Measurements from ENCODE around the gene TRIM10.
"Not testable (repeated sequence)": the region's sequence is repeated elsewhere in the genome, so short reads cannot be mapped to it uniquely, and the experiment has no call there.

Gene TRIM10

DNA sequence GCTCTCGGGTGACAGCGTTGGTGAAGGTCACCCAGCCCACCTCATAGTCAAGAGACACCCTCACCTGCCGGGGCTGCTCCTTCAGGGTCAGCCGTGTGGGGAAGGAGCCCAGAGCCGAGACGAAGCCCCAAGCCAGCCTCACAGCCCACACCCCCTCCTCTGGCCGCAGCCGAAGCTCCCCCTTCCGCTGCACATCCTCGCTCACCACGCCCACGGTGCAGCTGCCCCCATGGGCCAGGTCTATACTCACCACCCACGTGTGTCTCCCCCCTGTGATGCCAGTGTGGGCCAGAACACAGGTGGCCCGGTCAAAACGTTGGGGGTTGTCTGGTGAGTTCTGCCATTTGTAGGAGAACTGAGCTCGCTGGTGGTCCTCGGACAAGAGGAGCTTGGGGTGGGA, 7.0 kb downstream of the TRIM10 start:
- no peak for DNase-seq (ENCODE audit: low read depth, low spot score)

GRCh38 chr6:30152910-30153610, 8.0 kb downstream of the TRIM10 start:
- no peak for DNase-seq (ENCODE audit: low read depth, low spot score)

DNA sequence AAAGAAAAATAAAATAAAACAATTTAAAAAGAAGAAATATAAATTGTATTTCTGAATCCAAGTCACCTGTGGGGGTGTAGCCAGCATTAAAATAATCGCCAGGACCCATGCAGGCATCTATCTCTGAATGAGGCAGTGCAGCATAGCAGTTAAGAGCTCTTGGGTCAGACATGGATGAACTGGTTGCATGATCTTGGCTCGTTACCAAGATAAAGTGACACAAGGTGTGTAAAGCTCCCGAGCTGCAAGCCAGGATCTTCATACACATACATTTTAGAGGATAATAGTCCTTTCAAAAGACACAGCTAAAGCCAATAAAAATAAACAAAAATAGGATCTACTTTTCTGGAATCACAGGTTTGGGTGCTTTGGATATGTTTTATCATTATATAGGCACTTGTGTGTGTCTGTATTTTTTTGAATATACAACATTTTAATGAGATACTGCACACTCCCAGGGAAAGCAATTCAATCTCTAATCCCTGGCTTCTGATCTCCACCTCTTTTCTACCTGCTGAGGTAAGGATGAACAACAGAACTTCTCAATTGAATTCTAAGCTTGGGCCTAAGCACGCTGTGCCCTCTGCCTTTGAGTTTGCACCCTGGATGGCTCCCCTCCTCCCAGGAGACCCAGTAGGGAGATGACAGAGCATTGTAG, 8.9 kb downstream of the TRIM10 start:
- DNase-seq (ENCODE audit: low read depth, low spot score): no peak

GRCh38 chr6:30151580-30151979, 9.4 kb downstream of the TRIM10 start:
- no peak for DNase-seq (ENCODE audit: low read depth, low spot score)

GRCh38 chr6:30150671-30151395, 10.2 kb downstream of the TRIM10 start:
- DNase-seq (ENCODE audit: low read depth, low spot score): no peak

DNA sequence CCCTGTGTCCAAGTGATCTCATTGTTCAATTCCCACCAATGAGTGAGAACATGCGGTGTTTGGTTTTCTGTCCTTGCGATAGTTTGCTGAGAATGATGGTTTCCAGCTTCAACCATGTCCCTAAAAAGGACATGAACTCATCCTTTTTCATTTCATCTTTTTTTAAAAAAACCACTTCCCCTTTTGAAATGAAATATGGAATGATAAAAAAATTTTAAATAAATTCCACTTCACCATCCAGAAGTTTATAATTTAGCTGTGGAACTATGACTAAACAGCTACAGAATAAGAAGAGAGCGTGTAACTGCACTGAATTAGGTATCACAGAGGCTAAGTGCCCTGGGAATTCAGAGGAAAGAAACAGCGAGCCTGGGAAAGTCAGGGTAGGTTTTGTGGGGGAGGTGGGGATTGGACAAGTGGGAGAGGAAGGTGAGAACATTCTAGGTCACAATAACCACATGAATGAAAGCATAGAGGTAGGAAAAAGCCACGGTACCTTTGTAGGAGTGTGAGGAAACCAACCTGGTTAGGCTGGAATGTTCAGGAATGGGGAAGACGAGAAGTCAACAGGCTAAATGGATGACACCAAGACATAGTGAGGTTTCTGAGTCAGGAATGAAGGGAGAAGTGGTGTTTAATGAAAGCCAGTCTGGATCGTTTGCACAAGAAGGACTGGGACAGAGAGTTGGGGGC, 11.0 kb downstream of the TRIM10 start:
- no peak for DNase-seq (ENCODE audit: low read depth, low spot score)

DNA sequence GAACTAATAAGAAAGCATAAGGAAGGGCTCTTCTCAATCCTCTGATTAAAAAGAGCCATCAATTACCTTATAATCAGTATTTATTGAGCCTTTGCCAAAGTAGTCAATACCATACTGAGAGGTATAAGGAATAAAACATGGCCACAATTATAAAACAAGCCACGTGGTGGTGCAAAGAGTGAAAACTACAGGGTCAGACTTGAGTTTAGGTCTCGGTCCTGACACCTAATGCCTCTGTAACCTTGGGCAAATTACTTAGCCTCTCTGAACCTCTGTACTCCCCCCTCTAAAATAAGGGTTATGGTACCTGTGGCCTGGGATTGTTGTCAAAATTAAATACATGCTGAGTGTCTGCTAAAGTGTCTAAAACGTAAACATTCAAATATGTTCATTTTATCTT, 11.8 kb downstream of the TRIM10 start:
- DNase-seq (ENCODE audit: low read depth, low spot score): no peak

DNA sequence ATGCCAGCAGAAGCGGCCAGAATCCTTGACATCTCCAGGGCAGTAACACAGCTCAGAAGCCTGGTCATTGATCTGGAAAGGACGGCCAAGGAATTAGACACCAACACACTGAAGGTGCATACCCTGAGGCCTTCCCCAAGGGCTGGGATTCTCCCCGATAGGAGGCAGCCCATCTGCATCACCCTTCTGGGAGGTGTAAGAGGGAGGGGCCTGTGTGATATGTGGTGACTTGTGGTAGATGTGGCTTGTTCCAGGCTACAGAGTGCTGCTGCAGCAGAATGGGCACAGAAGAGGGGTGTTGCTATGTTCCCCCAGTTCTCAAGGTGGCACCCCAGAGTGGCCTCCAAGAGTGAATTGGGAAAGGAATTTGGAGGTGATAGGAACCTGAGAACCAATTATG, 13.9 kb downstream of the TRIM10 start:
- no peak for DNase-seq (ENCODE audit: low read depth, low spot score)

DNA sequence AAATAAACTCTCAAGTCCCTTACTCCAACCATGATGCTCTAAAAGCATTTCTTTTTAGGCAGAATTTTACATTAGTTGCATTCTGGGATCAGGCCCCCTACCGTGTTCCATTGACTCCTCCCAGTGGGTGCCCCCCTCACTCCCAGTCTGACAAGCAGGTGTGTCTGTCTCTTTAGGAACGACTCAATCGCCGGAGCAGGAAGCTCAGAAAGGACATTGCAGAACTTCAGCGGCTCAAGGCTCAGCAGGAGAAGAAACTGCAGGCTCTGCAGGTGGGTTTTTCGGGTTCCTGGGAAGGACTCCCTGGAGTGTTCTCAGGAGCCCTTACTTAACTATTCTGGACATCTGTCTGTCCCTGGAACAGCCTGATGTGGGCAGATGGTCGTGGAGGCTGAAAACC, 15.2 kb downstream of the TRIM10 start:
- DNase-seq (ENCODE audit: low read depth, low spot score): no peak

GRCh38 chr6:30144811-30145210, 16.2 kb downstream of the TRIM10 start:
- no peak for DNase-seq (ENCODE audit: low read depth, low spot score)

GRCh38 chr6:30143780-30144179, 17.2 kb downstream of the TRIM10 start:
- no peak for DNase-seq (ENCODE audit: low read depth, low spot score)

GRCh38 chr6:30142665-30143064, 18.3 kb downstream of the TRIM10 start:
- DNase-seq (ENCODE audit: low read depth, low spot score): no peak

- DNase-seq (ENCODE audit: low read depth, low spot score): not testable (repeated sequence)
Observed at GRCh38 chr6:30140240-30140639, 20.8 kb downstream of the TRIM10 start.

GRCh38 chr6:30136570-30137286, 24.3 kb downstream of the TRIM10 start:
- DNase-seq (ENCODE audit: low read depth, low spot score): no peak

DNA sequence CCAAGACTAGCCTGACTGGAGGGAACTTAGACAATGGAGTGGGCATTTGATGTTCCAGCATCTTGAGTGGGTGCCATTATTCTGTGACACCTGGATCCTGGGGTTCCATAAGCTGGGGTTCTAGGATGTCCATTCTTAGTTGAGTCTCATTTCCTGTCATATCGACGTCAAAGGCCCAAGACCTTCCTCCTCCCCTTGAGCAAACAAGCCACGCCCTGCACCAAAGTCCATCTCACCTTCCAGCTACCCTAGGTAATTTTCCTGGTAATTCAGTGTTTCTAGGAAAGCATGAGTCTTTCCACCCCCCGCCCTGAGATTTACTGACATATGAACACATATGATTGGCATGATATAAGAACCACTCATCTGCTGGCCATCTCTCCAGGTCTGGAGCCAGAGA, 25.3 kb downstream of the TRIM10 start, which contains the start of gene TRIM40:
Gene TRIM40 (plus strand): TSS at position 384 of the 400 bp plus-strand sequence. CDS start 897 bp downstream, outside the sequence.
- DNase-seq (ENCODE audit: low read depth, low spot score): no peak

- no peak for DNase-seq (ENCODE audit: low read depth, low spot score)
Observed at GRCh38 chr6:30135147-30135546, 25.9 kb downstream of the TRIM10 start.

GRCh38 chr6:30131947-30132497, 29.0 kb downstream of the TRIM10 start:
- DNase-seq (ENCODE audit: low read depth, low spot score): no peak

GRCh38 chr6:30130887-30131862, 29.8 kb downstream of the TRIM10 start:
- peak; percentile 63 for DNase-seq (ENCODE audit: low read depth, low spot score)

GRCh38 chr6:30130179-30130679, 30.8 kb downstream of the TRIM10 start:
- DNase-seq (ENCODE audit: low read depth, low spot score): no peak

All from iPS DF 19.7 (cell line).